Trophoblast cell (in vitro differentiated cells and primary cell): ENCODE results near the gene ZNF860.

Source experiments
- DNase-seq, 2 donors: peaks; one replicate each; pipeline ENCODE4 v3.0.0-alpha.2; 2016
- H2AFZ ChIP-seq: 2 replicates; pipeline ENCODE4 v1.6.1; 2013; ENCODE audit warnings: low read length, moderate library complexity, mild to moderate bottlenecking; ENCODE audit not compliant: insufficient read depth, poor library complexity
- H2AK5ac ChIP-seq: 2 replicates; pipeline ENCODE4 v1.6.1; 2013; ENCODE audit warnings: mild to moderate bottlenecking, low read length
- H2BK120ac ChIP-seq: 2 replicates; pipeline ENCODE4 v1.6.1; 2013; ENCODE audit warnings: low read length, mild to moderate bottlenecking, moderate library complexity; ENCODE audit not compliant: insufficient read depth, poor library complexity
- H2BK12ac ChIP-seq: 2 replicates; pipeline ENCODE4 v1.6.1; 2013; ENCODE audit warnings: mild to moderate bottlenecking, low read length, moderate library complexity
- H2BK5ac ChIP-seq: 2 replicates; pipeline ENCODE4 v1.6.1; 2013; ENCODE audit warnings: low read length, low read depth, moderate library complexity, mild to moderate bottlenecking; ENCODE audit not compliant: poor library complexity
- H3K14ac ChIP-seq: 2 replicates; pipeline ENCODE4 v1.6.1; 2013; ENCODE audit warnings: mild to moderate bottlenecking, low read length
- H3K18ac ChIP-seq: 2 replicates; pipeline ENCODE4 v1.6.1; 2013; ENCODE audit warnings: mild to moderate bottlenecking, low read length
- H3K23ac ChIP-seq: 2 replicates; pipeline ENCODE4 v1.6.1; 2013; ENCODE audit warnings: low read length
- H3K27ac ChIP-seq: 2 replicates; pipeline ENCODE4 v1.5.1; 2013; ENCODE audit warnings: low read depth, mild to moderate bottlenecking, inconsistent platforms, low read length, moderate library complexity
- H3K27me3 ChIP-seq: 2 replicates; pipeline ENCODE4 v1.6.1; 2013; ENCODE audit warnings: inconsistent platforms, mild to moderate bottlenecking, low read length, moderate library complexity; ENCODE audit not compliant: insufficient read depth
- H3K36me3 ChIP-seq, 2 experiments: 1 replicate in 1 of 2; 2 replicates in 1 of 2; pipeline ENCODE4 v1.6.1; 2013; ENCODE audit warnings: low read length in 2 of 2, mild to moderate bottlenecking in 2 of 2, moderate library complexity in 1 of 2; ENCODE audit not compliant: insufficient read depth in 2 of 2, control insufficient read depth in 1 of 2
- H3K4ac ChIP-seq: 2 replicates; pipeline ENCODE4 v1.6.1; 2013; ENCODE audit warnings: low read depth, mild to moderate bottlenecking, low read length, moderate library complexity
- H3K4me1 ChIP-seq, 2 experiments: 1 replicate in 1 of 2; 2 replicates in 1 of 2; pipeline ENCODE4 v1.6.1; 2013; ENCODE audit warnings: low read length in 2 of 2, mild to moderate bottlenecking in 2 of 2, moderate library complexity in 1 of 2; ENCODE audit not compliant: insufficient read depth in 2 of 2, control insufficient read depth in 1 of 2
- H3K4me2 ChIP-seq: 2 replicates; pipeline ENCODE4 v1.6.1; 2013; ENCODE audit warnings: inconsistent platforms, mild to moderate bottlenecking, low read length, moderate library complexity
- H3K4me3 ChIP-seq: 2 replicates; pipeline ENCODE4 v1.5.1; 2013; ENCODE audit warnings: mild to moderate bottlenecking, low read depth, low read length, inconsistent platforms
- H3K79me1 ChIP-seq: one replicate; pipeline ENCODE4 v1.6.1; 2013; ENCODE audit warnings: low read length
- H3K79me2 ChIP-seq: 2 replicates; pipeline ENCODE4 v1.6.1; 2013; ENCODE audit warnings: low read length, mild to moderate bottlenecking; ENCODE audit not compliant: control insufficient read depth, insufficient read depth, poor library complexity
- H3K9ac ChIP-seq: 2 replicates; pipeline ENCODE4 v1.6.1; 2013; ENCODE audit warnings: mild to moderate bottlenecking, low read length
- H3K9me3 ChIP-seq: 2 replicates; pipeline ENCODE4 v1.6.1; 2013; ENCODE audit warnings: low read depth, mild to moderate bottlenecking, control low read depth, inconsistent platforms, low read length; ENCODE audit not compliant: insufficient read depth
- H4K12ac ChIP-seq: 2 replicates; pipeline ENCODE4 v1.6.1; 2013; ENCODE audit warnings: low read depth, mild to moderate bottlenecking, low read length, moderate library complexity
- H4K8ac ChIP-seq: 2 replicates; pipeline ENCODE4 v1.6.1; 2013; ENCODE audit warnings: low read depth, mild to moderate bottlenecking, low read length, moderate library complexity
- H4K91ac ChIP-seq: one replicate; pipeline ENCODE4 v1.6.1; 2013; ENCODE audit warnings: low read depth, mild to moderate bottlenecking, low read length, moderate library complexity
- WGBS: extraction: QIAGEN DNeasy Blood & Tissue Kit; methylation state at CpG from one replicate; pipeline ENCODE4 v1.1.7; 2013; ENCODE audit warnings: missing lambda C conversion rate; ENCODE audit not compliant: insufficient read length, insufficient coverage; ENCODE audit errors: extremely low coverage; 5-methylcytosine and 5-hydroxymethylcytosine counted together

Gene ZNF860

DNA sequence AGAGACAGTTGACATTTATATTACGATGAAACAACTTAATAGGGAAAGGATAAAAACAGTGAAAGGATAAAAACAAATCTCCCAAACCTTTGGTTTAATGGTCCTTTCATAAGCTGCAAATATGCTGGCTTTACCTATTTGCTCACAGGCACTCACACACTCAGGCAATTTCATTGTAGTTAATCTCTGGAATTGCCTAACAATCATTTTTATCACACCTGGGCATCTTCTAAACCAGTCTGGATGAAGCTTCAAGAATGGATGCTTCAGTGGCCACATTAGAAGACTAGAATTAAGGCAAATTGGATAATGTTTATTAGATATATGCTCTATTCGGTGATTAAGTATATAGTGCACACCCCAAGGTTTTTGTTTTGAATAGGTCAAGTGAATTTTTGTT is 14.0 kb upstream of the ZNF860 start:
- Histone ChIP-seq H3K36me3 (no peaks in the 10 kb centered on the region), H2AK5ac (no peak overlapping the region), H4K8ac (no peak overlapping the region), H4K12ac (no peak overlapping the region), H3K79me1 (peaks cover 9% of the 10 kb centered on the region), H2BK12ac (no peak overlapping the region), H3K4ac (no peak overlapping the region), H4K91ac (no peak overlapping the region), H3K18ac (no peak overlapping the region), H3K27me3 (no peaks in the 10 kb centered on the region), H2BK120ac (no peak overlapping the region), H3K9ac (no peak overlapping the region), H3K23ac (no peak overlapping the region), H3K14ac (no peak overlapping the region), H3K9me3 (no peaks in the 10 kb centered on the region), H3K4me3 (no peak overlapping the region), H3K4me1 (peaks cover 13 to 19% of the 10 kb centered on the region in 2 experiments), H2BK5ac (no peak overlapping the region), H3K27ac (no peak overlapping the region), H3K79me2 (peaks cover 2% of the 10 kb centered on the region), H3K4me2 (no peak overlapping the region), H2AFZ (no peak overlapping the region)
- peak in 1 of 2 donors; percentile 58 for DNase-seq
- WGBS = no CpG with 5 or more reads among the region's 2 CpGs

DNA sequence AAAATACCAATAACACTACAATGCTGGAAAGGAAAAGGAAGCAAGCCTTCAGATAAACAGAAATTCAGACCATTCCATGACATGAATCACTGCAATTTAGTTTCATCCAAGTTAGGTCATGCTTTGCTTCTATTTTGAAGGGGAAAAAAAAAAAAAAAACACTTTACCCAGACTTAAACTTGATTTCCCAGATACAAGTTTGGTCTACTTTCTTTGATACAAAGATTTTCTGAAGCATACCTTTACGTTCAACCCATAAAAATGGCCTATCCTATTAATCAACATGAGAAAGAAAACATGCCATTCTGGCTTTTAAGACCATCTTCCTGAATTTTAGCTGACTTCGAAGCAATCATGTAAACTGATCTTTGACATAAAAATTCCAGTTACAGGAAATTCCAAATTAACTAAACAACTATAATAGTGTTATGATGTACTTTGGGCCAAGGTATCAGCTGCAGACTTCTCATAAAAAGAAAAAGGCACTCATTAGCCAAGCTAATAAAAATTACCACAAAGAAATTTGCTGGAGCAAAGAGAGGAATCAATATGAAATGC is 13.1 kb upstream of the ZNF860 start:
- Histone ChIP-seq H4K91ac (no peak overlapping the region), H3K4me2 (no peak overlapping the region), H2AFZ (no peak overlapping the region), H3K27ac (peak overlapping the region; percentile 78), H3K36me3 (no peaks in the 10 kb centered on the region), H3K4me1 (peaks cover 16 to 24% of the 10 kb centered on the region in 2 experiments), H3K4ac (no peak overlapping the region), H2BK120ac (no peak overlapping the region), H4K8ac (no peak overlapping the region), H3K27me3 (no peaks in the 10 kb centered on the region), H3K14ac (no peak overlapping the region), H2AK5ac (no peak overlapping the region), H2BK12ac (no peak overlapping the region), H3K4me3 (no peak overlapping the region), H3K79me1 (peaks cover 9% of the 10 kb centered on the region), H3K79me2 (peaks cover 7% of the 10 kb centered on the region), H2BK5ac (no peak overlapping the region), H3K23ac (no peak overlapping the region), H3K9ac (no peak overlapping the region), H4K12ac (no peak overlapping the region), H3K18ac (no peak overlapping the region), H3K9me3 (no peaks in the 10 kb centered on the region)
- DNase-seq = peak in 1 of 2 donors; percentile 61
- no CpG with 5 or more reads among the region's 2 CpGs for WGBS

DNA sequence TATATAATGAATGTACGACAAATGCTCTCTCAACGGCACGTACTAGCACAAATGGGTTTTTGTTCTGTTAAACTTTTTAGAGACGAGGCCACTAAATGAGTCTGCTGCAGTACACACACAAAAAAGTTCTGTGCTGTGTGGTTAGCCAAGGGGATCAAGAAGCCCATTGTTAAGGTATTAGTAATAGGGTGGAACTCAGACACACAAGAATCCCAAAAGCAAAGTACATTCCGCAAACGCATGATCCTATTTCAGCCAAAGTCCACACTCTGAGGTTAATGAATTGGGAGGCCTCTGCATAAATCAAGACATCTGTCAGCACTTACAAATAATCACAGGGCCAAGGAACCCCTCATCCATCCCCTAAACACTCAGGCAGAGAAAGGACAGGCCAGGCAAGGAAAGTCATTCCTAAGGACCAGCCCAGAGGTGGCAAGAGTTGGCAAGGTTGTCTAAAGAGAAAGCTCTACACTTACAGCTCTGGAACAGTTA is 12.6 kb upstream of the ZNF860 start:
- Histone ChIP-seq H2BK5ac (peak overlapping the region; percentile 92), H2AK5ac (no peak overlapping the region), H2AFZ (no peak overlapping the region), H3K4me1 (peaks cover 16 to 26% of the 10 kb centered on the region in 2 experiments), H3K23ac (no peak overlapping the region), H3K79me1 (peaks cover 9% of the 10 kb centered on the region), H3K4me2 (no peak overlapping the region), H3K14ac (no peak overlapping the region), H3K27me3 (no peaks in the 10 kb centered on the region), H3K18ac (peak overlapping the region; percentile 92), H4K8ac (peak overlapping the region; percentile 36), H4K91ac (peak overlapping the region; percentile 95), H3K4ac (no peak overlapping the region), H3K4me3 (no peak overlapping the region), H3K9ac (no peak overlapping the region), H4K12ac (no peak overlapping the region), H2BK120ac (peak overlapping the region; percentile 84), H3K9me3 (no peaks in the 10 kb centered on the region), H3K79me2 (peaks cover 8% of the 10 kb centered on the region), H3K27ac (peak overlapping the region; percentile 78), H3K36me3 (no peaks in the 10 kb centered on the region), H2BK12ac (peak overlapping the region; percentile 67)
- peak; percentile 17 to 58 for DNase-seq
- WGBS = no CpG with 5 or more reads among the region's 6 CpGs

DNA sequence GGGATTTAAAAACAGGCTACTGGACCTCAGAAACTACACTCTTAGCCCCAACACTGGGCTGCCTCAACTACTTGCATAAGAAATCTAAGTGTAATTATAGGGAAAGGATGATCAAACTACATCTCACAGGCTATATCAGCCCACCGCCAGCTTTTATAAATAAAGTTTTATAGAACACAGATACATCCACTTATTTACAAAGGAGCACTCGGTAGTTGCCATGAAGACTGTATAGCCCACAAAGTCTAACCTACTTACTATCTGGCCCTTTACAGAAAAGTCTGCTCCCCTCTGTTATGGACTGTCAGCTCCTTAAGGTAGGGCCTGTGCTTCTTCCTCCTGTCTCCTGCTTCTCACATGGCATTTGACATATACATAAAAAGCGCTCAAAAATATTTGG is 9.9 kb upstream of the ZNF860 start:
- H3K79me2 ChIP-seq = peaks cover 8% of the 10 kb centered on the region
- H2BK12ac ChIP-seq = no peak overlapping the region
- no peak overlapping the region for H3K4me2 ChIP-seq
- no peak for DNase-seq
- no peak overlapping the region for H2AK5ac ChIP-seq
- H3K27me3 ChIP-seq = no peaks in the 10 kb centered on the region
- no peak overlapping the region for H2BK120ac ChIP-seq
- H3K9ac ChIP-seq = no peak overlapping the region
- no peak overlapping the region for H4K12ac ChIP-seq
- no peak overlapping the region for H3K23ac ChIP-seq
- H4K8ac ChIP-seq = no peak overlapping the region
- peaks cover 16 to 27% of the 10 kb centered on the region in 2 experiments for H3K4me1 ChIP-seq
- no peak overlapping the region for H3K4ac ChIP-seq
- WGBS = no CpG with 5 or more reads among the region's 3 CpGs
- no peak overlapping the region for H3K4me3 ChIP-seq
- H3K18ac ChIP-seq = no peak overlapping the region
- no peak overlapping the region for H2BK5ac ChIP-seq
- no peaks in the 10 kb centered on the region for H3K36me3 ChIP-seq
- peaks cover 9% of the 10 kb centered on the region for H3K79me1 ChIP-seq
- no peak overlapping the region for H2AFZ ChIP-seq
- H4K91ac ChIP-seq = no peak overlapping the region
- no peaks in the 10 kb centered on the region for H3K9me3 ChIP-seq
- no peak overlapping the region for H3K27ac ChIP-seq
- no peak overlapping the region for H3K14ac ChIP-seq
